HPDE6-E6E7 (cell line): ENCODE data around the gene PARP8.

Experiments used
- DNase-seq: peaks from one replicate; pipeline ENCODE4 v3.0.0; 2011; ENCODE audit warnings: missing footprints; ENCODE audit errors: extremely low spot score

PARP8 gene

DNA sequence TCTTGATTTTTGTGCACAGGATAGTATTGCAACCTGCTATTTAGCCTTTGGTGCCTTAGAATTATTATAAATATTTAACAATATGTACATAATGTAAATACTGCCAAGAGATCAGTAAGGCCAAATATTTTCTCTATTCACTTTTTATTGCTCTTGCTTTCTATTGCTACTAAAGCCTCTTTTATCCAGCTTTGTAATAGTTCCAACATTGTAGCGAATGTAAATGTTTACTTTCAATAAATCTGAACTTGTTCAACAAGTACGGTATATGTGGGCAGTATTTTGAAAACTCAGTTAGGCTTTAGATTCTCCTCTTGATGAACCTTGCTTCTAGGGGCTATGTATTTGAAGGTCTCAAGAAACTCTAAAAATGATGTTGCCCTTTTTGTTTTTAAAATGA, 179.8 kb downstream of the PARP8 start:
- no peak for DNase-seq

DNA sequence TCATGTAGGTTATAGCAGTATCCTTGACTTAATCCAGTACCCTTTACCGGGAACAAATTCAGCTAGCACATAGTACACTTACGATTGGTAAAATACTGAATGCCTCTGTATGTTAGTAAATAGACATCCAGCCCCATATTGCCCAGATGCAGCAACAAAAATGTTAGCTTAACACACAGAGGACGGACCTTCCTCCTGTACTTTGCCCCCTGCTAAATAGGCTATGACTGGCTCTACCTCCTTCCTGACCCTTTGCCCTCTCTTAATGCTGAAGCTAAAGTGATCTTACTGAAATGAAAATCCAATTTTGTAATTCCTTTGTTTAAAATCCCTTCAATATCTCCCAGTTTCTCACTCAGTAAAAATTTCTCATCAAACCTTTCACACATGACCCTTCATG, 183.1 kb downstream of the PARP8 start:
- no peak for DNase-seq

DNA sequence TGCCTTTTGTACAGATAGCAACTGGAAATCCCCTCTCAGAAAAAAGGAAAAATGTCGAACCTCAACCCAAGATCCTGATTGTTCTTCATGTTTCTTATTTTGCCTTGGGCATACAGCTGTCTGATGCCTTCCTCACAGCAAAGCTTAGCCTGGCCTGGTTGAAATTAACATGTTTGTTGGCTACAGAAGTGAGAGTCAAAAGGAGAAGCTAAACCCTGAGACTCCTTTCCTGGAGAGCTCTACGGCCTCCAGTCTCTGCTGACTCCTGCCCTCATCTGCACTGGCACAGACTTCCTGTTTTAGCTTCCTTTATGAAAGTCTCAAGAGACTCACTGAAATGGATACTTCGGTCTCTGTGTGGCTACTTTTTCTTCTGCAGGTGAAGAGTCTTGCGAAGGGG, 186.7 kb downstream of the PARP8 start:
- DNase-seq: no peak

DNA sequence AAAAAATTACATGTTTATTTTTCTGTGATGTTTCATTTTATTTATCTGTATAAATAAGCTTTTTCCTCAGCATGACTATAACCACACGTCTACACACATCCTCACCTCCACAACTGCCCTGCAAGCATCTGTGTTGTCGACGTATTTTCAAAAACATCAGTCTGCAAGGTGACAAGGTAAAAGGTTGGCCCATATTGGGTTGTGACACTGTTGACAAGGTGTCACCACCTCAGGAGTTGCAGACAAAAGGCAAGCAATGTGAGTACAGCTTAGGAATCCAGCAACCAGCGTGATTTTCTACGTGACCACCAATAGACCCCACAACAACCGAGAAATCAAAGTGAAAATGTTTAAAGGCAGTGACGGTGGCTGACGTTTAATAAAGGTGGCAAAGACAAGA, 187.6 kb downstream of the PARP8 start:
- no peak for DNase-seq

DNA sequence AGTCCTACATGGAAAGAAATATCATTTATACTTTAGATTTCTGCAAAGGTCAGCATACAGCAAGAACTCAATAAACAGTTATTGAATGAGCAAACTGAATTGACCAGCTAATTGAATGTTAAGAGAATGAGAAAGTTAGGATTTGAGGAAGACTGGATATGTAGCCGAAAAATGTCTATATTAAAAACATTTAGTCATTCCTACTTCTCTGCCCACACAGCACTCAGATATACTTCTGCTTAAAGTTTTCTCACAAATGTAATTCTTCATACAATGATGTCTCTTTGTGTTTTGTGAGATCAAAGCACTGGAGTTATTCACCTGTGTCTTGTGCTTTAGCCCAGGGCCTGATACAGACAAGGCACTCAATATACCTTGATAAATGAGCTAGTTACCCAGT, 188.6 kb downstream of the PARP8 start:
- no peak for DNase-seq

DNA sequence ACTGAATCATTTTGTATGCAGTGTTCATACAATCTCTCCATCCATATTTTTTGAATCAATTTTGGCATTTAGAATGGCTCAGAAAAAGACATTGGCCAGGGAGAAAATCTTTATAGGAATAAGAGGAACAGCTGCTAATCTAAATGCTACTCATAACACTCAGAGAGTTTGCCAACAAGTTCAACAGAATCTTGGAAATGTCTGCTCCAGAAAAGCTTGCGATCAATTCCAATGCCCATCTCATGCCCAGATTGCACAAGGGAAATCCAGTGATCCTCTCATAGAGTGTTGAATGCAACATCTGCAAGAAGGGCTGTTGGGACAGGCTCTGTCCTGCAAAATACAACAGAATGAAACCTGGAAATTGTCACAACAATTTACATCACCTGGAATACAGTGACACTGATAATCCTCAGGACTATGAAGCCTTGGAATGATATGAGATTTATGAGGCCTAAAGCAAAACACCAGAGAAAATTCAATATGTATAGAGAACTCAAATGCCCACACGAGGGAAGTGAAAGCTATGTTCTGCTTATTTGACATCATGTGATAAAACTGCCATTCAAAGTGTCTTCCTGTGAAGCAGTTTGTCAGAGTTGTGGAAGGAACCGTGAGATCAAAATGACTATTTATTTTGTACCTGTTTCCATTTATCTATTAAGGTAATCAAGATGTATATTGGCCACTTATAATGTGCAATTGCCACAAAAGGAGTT, 190.1 kb downstream of the PARP8 start:
- DNase-seq: no peak

DNA sequence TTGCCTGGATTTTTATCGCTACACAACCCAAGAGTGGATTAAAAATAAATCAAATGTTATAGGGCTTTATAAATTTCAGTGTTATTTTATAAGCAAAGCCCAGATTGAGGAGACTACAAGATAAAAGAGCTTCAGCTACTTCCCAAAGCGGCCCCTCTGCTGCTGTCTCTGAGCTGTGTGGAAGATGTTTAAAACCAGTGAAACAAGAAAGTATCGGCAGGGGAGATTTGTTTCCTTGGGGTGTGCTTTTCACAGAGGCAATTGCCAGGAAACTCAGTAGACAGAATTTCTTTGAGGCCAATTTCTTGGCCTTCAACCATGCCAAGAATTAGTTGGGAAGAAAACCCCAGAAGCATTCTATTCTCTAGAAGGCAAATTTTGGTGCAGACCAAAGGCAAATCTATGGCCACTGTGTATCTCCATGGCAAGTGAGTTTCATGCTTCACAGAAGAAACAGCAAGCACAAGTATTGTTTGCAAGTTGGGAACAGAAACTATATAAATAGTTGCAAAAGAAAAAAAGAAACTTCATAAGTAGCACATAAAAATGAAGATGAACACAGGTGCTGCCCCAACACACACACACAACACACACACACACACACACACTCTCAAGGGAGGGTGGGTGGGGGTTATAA, 197.2 kb downstream of the PARP8 start:
- DNase-seq: no peak

DNA sequence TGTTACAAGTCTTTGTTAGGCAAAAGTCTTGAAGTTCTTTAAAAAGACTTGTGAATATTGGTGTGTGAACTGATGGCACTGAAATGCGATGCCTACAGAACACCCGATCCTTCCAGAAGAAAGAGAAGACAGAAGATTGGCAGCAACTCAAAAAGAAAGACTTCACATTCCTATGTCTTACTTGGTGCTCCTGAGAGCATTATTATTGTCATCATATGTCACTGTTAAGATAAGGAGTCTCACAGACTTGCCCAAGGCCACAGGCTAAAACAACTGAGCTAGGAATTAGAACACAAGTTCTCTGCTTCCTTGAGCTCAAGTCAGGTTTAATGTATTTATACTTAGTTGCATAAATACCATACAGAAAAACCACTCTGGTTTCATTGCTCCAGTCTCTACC, 198.0 kb downstream of the PARP8 start:
- no peak for DNase-seq

DNA sequence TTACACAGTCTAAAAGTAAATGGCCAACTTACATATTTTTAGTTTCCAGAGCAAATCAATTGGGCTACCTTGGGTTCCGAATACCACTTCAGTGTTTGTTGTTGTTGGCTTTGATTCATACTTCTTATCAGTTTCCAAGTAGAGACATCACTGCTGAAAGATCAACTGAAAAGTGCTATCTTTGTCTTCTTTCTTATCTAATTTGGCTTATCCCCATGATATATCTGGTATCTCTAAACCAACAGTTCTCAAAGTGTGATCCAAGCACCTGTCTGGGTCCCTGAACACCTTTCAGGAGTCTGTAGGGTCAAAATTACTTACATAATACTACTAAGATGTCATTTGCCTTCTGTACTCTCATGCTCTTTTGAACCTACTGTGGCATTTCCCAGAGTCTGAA, 200.0 kb downstream of the PARP8 start:
- no peak for DNase-seq

DNA sequence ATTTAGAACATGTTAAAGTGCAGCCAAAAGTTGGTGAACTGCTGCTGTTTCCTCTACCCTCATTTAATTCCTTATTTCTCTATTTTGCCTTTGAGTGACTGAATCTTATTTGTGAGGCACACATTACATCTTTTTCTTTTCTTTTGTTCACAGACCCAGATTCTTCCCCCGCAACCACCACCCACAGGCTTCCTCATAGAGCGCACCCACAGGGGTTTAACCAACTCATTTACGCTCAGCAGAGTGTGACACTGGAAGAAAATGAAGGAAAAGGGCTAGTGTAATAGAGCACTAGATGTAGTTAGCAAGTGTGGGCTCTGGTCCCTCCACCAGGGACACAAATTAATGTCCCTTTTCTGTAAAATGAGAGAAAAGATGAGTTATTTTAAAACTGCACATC, 200.7 kb downstream of the PARP8 start:
- no peak for DNase-seq

DNA sequence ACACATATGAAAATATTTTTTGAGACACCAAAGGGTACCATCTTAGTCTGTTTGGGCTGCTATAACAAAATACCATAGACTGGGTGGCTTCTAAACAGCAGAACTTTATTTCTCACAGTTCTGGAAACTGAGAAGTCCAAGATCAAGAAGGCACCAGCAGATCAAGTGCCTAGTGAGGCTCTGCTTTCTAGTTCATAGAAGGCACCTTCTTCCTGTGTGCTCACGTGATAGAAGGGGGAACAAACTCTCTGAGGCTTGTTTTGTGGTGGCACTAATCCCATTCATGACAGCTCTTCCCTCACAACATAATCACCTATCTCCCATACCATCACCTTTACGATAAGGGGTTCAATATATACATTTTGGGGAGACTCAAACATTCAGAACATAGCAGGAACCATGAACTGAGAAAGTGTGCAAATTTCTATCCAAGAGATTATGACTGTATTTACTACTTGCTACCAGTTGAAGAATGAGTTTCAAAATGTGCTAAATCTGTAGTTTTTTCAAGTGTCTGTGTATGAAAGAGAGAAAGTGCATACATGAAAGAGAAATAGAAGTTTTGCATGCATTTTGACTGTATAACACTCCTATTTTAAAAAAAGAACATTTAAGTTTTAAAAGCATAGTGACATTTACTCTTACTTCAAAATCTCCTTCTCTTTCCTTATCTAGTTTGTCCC, 207.3 kb downstream of the PARP8 start:
- no peak for DNase-seq

DNA sequence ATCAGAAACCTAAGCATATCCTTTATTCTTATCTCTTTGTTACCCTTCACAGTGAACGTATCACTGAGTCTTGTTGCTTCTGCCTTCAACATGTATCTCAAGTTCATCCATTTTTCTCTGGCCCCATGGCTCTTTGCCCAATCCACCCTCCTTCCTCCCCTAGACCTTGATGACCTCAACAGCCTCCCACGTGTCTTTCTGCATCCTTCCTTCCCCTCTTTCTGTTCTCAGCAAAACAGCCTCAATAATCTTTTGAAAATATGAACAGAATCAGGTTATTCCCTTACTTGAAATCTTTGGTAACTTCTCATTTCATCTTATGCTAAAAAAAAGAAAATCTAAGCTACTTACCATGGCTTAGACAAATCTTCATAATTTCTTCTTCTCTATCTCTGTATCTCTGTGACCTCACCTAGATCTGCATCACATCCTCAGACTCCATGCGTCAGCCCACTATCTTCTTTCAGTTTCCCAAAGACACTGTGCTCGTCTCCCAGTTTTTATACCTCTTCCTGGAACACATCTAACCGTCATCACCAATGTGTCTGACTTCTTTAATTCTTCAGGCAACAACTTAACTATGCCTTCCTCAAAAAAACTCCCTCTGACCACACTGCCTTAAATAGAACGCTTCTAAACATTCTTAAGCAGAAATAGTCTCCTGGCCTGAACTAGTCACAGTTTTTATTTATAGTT, 208.0 kb downstream of the PARP8 start:
- no peak for DNase-seq

DNA sequence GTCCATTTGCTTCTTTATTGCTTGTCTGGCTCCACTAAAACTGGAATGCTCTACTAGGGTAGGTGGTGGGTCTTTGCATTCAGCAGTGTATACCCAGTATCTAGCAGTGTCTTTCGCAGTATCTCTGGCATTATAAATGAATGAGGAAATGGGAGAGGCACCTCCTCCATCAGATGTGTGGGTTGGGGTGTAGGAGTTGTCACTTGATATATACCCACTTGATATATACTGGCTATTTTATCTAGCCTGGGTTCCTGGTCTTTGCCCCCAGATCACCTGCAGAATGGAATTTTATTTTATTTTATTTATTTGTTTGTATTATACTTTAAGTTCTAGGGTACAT, 208.5 kb downstream of the PARP8 start:
- DNase-seq: no peak

DNA sequence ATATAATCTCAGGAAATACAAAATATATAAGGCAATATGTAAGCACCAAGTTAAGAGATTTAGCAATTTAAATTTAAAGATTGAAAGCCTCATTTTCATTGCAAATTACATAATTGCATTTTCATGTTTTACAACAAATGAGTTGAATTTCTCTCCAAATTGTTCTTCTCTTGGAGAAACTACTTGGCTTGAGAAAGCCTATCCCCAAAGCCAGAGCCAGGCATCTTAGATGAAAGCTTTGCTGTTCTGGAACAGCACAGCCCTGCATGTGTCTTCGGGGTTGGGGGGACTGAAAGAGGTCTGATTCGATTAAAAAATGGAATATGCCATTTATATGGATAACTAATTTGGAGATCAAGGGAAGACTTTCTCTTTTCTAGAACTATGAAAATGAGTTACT, 212.0 kb downstream of the PARP8 start:
- DNase-seq: no peak

DNA sequence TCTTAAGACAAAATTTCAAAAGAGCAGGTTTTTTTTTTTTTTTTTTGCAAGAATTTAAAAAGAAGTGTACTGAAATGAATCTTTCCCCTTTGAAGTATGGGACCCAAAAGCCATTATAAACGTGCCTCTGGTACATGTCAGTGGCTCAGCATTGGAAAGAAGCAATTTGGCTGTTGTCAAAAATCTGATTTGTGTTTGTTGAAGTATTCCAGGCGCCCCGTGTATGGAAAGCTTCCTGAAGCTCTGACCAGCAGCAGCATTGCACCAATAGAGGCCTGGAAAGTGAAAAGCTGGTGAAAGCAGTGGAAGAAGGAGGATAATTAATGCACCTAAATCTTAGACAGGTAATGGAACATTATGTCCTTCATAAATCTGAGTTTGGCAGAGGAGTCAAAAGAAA, 215.0 kb downstream of the PARP8 start:
- no peak for DNase-seq

DNA sequence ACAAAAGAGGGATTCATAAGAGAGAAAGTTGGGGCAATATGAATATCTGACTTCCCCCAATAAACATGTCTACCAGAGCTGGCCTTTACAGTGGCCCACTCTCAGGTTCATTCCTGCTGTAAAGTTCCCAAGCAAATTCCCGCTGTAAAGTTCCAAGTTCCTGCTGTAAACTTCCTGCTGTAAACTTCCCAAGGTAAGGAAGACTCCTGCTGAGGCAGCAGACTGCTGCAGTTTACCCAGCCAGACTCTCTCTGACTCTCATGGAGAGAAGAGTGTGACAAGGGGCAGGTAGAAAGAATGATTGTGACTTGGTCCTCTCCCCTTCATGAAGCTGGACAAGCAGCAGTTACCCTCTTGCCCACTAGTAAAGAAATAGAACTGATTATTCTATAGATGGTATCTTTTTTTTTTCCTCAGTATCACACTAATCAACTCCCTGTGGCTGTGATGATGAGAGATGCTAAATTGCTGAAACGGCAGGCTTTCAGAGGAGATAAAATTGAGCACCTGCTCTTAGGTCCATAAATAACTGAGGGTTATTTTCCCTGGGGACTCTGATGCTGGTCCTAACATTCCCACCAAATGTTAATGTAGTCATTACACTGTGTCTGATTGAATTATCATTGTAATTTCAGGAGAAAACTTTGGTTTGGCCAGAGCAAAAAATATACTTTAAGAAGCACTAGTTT, 220.4 kb downstream of the PARP8 start:
- DNase-seq: no peak

DNA sequence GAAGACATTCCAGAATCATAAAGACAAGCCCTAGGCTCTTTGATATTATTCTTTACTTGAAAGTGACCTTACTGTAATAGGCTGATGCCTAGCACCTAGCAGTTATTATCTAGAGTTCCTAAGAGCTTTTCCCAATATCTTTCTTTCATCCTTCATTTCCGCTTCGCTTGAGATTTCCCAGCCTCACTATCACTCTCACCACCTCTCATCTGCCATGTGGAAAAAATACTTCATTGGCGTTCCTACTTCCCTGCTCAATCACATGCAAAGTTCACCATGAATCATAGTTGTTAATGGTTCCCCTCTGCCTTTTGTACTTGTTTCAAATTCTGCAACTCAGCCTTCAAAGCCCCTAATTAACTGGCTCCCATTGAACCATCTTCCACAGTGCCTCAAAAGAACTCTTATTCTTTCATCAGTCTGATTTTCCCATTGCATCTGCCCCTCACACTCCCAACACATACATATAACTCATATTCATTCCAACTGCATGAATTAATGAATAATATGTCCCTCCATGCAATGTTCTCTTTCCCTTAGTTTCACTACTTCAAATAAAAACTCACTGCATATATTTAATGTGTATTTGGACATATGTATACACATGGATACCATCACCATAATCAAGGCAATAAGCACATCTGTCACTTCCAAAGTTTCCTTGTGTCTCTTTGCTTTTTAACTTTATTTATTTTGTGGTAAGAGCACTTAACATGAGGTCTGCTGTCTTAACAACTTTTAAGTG, 221.6 kb downstream of the PARP8 start:
- no peak for DNase-seq

DNA sequence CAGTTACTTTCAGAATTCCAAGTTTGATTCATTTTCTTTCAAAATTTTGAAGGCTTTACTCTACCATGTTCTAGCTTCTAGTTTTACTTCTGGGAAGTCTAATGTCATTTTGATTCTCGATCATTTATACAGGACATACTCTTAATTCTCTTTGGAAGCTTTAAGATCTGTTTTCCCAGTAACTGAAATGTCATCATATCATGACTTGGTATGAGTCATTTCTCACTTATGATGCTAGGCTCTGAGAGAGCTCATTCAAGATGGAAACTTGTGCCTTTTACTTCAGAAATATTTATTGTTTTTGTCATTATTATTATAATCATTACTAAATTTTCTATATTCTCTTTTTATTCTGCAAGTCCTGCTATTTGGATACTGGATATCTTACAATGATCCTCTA, 222.3 kb downstream of the PARP8 start:
- peak; percentile 3 for DNase-seq

DNA sequence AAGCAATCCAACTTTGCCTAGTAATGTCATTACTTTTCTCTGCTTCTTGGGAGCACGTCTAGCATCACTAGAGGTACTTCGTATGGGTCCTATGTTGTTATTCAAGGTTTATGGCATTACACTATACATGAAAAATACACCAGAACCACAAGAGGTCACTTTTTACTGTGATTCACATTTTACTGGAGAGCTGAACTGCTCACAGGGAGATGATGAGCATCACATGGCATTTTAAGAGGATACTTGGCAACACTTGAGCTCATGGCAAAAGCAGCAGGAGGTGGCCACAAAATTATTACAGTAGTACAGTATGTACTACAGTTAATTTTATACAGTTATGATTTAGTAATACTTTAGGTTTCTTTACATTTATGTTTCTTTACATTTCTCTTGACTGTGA, 223.4 kb downstream of the PARP8 start:
- DNase-seq: no peak
